Ureter (tissue), 1 donor: ENCODE results near the gene NOP14. TPM values are rescaled to one million over a fixed set of nuclear protein-coding genes. Genes with fewer than 3 reads are reported as not detected.
A peak's percentile ranks its signal among the peaks of the same experiment; 100 is the strongest.
"Not testable (repeated sequence)": the region's sequence is repeated elsewhere in the genome, so short reads cannot be mapped to it uniquely, and the experiment has no call there.

ENCODE experiments used
- DNase-seq: peaks from one replicate; pipeline ENCODE4 v3.0.0-alpha.2; 2020; ENCODE audit warnings: low spot score
- total RNA-seq: library from RNA; stranded (reverse); gene quantifications from one replicate; pipeline ENCODE4 v1.2.4, GENCODE V29; 2023
- donor health status: DM: yes; HTN: yes; CAD: no.

NOP14 gene
- total RNA-seq, 1 donor from 2014 or later: 43.0 TPM

DNA sequence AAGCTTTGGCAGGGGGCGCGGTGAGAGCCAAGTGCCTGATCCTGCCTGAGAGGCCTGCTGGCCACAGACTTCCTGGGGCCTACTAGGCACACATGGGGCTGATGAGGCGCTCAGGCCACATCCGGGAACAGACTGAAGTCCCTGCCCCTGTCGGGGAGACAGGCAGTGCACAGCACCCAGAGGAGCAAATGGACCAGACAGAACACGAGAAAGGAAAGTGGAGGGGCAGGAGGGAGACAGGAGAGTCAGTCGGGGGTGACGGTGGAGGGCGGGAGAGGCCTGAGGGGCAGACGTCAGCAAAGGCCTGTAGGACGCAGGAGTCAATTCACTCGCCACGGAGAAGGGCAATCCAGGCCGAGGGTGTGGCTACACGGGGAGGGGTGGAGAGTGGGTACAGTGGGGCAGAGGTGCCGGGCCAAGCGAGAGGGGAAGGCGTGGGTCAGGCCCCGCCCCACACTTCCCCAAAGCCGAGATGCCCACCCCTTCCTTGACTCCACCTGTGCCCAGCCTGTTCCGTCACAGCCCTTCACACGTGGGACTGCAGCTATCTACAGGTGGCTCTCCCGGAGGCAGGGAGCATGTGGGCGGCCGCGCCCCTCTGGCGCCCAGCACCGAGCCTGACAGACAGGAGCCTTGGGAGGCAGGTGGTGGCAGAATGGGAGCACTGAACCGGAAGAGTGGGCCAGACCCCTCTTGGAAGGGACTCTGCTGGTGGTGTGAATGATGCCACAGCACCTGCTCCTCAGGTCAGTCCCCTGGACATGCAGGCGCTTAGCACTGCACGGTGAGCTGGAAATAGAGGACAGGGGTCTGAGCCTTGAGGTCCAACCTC, 20.5 kb downstream of the NOP14 start:
- DNase-seq: peak; percentile 77

DNA sequence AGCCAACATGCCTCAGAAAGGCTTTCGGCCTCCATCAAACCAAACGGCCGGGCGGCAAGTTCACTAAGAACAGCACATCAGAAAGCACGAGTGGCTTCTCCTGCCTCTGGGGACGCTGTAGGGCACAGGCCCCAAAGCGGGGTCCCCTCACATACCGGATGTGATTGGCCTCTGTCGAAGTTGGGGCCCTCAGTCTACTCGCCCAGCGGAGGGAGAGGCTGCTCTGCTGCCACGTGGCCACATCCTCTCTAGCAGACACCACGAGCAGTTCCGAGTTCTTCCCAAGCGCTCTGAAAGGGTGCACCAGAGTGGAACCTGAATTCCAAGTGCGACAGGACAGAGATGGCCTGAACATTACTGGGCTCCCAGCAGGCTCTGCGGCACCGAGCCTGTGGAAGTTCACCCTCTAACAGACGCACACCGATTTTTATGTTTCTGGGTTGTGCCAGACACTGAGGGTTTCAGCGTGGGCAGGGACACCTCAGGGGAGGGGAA, 21.1 kb downstream of the NOP14 start:
- no peak for DNase-seq

DNA sequence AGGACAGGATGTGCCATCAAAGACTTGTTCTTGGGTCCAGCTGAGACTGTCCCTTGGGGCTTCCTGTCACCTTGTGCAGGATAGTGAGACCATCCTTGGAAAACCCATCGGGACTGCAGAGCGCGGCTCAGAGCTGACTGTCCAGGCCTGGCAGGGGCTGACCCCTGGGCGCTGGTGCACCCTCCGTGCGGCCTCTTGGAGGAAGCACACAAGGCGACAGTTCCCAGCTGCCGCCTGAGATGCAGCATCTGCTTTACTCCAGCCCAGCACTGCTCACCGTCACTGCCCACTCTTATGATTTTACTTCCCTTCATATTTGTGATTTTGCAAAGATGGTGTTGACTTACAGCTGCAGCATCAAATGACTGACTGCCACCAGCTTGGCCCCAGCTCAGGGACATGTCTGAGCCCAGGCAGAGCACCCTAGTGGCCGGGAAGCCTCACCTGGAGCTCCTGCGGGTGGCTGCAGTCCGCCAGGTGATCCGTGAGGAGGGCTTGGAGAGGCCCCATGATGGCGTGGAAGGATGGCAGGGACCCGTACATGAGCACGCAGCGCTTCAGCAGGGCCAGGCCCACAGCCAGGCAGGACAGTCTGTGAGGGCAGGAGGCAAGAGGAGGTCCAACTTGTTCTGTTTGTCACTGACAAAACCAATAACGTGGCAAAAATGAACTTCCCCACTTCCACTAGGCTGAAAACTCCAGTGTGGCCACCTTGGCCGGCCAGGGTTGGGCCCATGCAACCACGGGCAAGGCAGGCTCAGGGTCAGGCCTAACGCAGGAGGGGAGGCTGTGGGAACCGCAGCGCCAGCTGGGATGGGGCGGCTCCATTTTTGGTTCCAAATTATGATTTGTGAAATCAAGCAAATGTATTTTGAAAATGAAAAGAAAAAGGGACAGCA, 21.8 kb downstream of the NOP14 start:
- DNase-seq: no peak

DNA sequence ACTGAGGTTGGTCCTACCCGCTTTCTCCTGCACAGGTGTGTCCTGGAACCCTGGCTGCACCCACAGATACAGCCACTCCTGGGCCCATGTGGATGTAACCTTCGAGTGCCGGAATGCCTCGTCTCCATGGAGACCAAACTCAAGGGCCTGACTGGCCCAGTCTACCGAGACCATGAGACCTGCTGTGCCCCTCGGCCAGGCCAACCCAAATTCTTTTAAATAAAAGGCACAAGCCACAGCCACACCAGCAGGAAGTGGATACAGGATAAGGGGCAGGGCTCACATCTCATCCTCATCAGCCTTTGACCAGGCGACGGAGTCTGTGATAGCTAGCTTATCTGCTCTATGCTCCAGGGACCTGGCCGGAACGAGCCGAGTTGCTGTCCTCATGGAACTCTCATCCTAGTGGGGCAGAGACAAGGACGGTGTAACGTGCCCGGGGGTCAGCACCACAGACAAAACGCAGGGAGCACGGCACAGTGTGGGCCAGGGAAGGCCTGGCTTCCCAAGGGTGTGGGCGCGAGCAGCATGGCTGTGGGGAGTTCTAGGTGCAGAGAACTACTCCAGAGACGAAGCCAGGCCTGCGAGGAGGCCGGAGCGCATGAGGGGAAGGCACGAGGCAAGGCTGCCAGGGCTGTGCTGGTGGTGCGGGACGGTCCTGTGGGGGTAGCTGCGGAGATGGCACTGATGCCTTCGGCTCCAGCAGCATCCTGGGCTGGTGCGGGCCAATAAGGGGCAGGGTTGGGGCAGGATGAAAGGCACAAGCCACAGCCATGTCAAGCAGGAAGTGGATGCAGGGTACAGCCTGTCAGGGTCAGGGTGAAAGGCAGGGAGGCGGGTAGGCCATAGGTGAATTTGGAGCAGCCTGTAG, 22.7 kb downstream of the NOP14 start:
- DNase-seq: peak; percentile 37

DNA sequence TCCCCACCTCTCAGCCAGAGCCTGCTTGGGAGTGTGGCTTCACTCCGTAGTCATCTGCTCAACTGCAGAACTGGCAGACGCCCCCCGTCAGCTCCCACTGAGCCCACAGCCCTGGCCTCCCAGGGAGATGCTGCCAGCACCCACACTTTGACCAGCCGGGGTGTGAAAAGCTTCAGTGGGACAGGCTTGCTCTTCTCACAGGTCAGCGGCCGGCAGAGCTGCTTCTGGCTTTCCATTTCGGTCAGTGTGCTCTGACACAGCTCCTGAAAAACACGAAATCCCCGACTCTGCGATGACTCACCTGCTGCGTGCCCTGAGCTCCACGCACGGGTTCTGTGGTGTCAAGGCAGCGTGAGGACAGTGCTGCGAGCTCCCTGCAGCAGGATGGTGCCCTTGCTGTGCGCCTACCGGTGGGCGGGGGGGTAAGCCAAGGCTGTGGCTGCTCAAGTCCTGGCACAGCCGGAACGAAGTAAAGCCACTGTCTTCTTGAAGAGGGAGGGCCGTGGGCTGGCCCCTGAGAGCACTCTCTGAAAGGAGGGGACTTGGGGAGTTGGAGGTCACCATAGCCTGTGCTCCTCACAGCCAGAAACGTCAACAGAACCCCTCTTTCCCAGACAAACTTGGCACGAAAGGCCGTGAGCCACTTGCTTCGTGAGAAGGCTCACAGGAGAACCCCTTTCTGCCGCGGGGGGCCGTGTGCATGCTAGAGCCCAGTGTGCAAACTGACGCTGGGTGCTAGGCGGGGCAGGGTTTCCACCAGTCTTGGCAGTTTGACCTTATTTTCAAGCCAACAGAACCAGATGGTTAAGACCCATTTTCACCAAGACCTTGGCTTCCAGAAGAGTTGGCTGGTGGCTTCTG, 23.6 kb downstream of the NOP14 start:
- DNase-seq: peak; percentile 40

DNA sequence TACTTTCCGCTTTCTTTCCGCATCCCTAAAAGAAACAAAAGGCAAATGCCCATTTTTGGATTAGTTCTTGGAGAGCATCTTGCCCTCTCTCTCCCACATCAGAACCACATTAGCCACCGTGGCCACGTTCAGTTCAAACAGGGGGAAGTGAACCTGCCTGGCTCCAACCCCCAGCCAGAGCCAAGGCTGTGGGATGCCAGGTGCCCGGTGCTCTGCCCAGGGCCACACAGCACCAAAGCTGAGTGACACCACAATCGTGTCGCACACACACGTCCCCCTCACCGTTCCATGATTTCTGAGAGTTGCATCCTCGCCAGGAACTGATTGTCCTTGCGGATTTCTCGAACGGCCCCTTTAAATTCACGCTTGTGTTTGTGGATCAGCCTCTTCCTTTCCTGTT, 24.3 kb downstream of the NOP14 start:
- DNase-seq: no peak

DNA sequence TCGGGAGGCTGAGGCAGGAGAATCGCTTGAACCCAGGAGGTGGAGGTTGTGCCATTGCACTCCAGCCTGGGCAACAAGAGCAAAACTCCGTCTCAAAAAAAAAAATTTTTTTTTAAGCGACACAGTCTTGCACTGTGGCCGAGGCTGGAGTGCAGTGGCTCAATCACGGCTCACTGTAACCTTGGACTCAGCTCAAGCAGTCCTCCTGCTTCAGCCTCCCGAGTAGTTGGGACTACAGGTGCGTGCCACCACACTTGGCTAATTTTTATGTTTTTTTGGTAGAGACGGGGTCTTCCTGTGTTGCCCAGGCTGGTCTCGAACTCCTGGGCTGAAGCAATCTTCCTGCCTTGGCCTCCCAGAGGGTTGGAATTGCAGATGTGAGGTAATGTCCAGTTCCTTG, 24.8 kb downstream of the NOP14 start:
- not testable (repeated sequence) for DNase-seq

DNA sequence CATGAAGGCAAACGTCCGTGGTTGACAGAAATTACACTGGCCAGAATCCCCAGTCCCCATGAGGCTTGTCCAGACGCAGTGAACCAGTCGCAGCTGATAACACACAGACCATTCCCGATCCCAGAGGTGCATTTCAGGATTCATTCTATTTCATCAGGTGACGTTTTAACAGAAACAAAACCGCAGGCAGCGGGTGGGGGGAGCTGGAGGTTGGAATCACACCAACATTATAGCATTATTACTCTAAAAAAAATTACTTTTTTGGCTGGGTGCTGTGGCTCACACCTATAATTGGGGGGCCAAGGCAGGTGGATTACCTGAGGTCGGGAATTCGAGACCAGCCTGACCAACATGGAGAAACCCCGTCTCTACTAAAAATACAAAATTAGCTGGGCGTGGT, 25.2 kb downstream of the NOP14 start:
- DNase-seq: peak; percentile 41

DNA sequence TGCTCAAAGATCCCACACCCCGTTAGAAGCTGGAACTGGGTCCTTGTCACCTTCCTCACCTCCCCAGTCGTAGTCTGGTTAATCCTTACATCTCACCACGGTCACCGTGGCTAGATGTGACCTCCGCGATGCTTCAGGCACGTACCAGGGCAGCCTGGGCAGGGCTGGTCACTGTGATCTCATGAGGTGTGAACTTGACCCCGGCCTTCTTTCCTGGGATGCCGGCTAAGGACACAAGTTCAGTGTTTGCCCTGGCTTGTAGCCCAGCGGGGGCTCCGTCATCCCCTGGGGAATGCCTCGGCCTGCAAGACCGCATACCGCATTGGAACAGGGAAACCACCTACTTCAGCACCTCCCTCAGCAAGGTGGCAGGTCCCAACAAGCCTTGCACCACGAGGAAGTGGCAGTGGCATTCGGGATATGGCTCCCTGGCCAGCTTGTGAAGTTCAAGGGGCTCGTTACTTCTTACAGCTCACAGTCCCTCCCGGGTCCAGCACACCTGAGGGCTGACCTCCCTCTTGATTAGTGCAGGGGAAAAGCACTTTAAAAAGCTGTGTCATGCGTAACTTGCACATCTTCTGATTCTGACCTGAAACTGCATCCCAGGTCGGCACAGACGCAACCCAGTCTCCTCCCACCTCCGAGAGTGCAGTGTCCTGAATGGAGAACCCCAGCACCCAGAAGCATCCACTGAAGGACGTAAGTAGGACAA, 25.9 kb downstream of the NOP14 start:
- DNase-seq: peak; percentile 88

DNA sequence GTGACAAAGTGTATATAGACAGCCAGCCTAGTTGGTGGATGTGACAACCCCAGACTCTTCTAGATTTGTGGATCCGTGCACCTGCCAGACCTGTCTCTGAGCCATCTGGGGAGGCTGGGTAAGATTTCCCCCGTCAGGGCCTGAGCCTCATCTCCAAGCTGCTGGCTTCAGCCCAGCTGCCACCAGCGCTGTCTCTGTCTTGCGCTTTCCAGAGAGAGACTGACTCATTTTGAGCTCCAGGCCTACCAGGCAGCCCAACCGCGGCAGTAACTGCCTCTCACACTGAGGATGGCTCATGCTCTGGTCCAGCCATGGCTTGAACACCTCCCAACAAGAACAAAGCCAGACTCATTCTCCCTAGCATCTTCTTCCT, 26.4 kb downstream of the NOP14 start:
- DNase-seq: peak; percentile 54

DNA sequence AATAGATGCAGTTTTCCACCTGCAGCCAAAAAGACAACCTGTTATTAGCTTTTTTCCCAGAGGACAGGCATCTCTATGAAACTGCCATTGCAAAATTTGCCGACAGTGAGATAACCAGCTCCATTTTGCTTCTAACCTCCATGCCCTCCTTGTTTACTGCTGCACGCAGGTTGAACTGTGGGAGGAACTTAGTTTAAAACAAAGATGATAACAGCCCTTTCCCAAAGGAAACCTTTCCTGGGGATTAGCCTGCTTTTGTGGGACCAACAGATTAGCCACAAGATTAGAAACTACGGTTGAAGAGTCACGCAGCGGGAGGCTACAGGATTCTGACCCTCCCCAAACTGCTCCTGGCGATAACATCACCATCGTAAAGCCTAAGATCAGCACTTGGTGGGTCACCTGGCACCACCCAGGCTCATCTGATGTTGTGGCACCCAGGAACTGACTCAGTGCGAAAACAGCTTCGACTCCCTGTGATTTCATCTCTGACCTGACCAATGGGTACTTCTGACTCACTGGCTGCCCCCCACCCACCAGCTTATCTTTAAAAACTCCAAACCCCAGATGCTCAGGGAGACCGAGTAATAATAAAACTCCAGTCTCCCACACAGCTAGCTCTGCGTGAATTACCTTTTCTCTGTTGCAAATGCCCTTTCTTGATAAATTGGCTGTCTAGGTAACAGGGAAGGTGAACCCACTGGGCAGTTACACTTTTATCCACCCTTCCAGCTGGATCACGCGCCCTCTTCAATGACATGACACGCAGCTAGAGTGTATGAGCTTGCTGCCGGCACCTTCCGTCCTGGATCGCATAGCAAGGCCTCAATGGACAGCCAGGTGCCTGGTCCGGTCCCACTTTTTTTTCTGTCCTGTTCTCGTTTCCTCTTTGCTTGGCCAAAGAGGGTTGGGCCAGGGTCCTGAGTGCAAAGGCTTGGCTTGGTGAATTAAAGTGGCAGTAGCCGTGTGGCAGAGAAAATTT, 27.2 kb downstream of the NOP14 start:
- peak; percentile 50 for DNase-seq

DNA sequence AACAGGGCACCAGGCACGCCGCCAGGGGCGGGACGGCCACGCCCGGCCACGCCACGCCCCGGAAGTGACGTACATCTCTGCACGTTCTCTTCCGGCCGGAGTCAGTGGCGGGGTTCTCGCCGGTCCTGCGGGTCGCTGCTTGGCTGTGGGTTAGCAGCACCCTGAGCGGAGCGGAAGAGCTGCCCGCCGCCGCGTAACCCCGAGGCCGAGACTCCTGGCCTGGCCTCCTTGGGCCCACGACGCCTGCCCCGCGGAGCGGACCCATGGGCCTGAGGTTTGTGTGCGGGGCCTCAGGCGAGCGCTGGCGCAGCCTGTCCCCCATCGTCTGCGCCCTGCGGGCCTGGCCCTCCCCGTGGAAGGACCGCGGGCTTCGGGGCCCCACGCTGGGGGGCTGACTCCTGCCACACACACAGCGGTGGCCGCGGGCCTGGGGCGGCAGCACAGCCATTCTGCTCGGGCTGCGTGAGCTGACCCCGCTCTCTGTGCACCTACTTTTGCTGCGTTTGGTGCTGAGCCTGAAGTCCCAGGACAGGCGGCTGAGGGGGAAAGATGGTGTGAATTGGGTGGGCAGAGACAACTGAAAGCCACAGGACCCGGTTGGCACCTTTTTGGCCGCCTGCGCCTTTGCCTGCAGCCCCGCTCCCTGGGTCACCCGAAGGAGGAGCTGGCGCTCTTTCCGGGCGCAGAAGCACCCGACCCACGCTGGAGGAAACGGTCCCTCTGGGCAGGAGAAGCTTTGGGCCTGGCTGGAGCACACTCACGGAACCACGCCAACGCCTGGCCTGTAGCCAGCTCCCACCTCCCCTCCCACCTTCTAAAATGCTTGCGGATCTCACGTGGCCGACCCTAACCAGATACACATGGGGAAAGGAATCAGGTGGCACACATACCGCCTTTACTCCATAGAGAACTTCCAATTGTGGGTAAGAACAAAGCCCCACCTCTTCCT, 28.1 kb downstream of the NOP14 start:
- peak; percentile 97 for DNase-seq

DNA sequence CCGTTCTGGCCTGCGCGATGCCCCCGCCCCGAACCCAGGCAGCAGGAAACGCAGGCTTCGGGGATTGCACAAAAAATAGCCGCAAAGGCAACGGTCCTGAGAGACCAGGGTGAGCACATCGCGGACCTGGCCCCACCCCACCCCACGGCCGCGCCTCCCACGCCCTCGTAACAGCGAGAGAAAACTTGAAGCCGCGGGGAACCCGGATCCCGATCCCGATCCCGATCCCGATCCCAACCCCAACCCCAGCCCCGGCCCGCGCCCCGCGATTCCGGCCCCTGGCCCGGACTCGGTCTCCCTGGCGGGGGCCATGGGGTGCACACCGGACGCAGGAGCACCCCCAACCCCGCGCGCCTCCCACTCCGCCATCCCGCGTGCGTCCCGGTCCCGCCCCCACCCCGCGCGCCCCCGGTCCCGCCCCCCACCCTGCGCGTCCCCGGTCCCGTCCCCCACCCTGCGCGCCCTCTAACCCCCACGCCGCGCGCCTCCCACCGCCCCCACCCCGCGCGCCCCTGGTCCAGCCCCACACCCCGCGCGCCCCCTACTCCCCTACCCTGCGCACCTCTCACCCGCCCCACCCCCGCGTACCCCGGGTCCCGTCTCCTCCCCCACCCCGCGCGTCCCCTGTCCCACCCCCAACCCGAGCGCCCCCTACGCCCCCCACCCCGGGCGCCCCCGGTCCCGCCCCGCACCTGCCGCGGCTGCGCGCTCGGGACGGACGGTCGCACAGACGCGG, 29.0 kb downstream of the NOP14 start:
- DNase-seq: peak; percentile 75

DNA sequence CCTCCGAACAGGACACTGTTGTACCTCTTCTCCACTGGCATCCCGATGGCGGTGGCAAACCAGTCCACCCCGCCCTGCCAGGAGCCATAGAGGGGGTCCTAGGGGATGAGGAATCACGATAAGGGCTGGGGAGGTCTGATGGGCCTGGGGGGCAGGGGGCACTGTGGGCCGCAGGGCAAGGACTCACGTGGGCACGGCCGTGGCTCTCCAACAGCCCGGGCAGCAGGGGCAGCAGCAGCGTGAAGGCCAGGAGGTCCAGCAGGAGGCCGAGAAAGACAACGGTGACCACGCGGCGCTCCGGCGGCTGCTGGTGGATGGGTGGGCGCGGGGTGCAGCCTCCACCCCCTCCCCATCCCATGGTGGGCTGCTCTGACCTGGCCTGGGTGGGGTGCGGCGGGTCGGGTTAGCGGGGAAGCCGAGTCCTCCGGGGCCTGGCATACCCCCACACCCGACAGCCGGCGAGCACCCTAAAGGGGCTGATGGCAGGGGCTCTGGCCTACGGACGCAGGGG, 29.6 kb downstream of the NOP14 start:
- DNase-seq: no peak

DNA sequence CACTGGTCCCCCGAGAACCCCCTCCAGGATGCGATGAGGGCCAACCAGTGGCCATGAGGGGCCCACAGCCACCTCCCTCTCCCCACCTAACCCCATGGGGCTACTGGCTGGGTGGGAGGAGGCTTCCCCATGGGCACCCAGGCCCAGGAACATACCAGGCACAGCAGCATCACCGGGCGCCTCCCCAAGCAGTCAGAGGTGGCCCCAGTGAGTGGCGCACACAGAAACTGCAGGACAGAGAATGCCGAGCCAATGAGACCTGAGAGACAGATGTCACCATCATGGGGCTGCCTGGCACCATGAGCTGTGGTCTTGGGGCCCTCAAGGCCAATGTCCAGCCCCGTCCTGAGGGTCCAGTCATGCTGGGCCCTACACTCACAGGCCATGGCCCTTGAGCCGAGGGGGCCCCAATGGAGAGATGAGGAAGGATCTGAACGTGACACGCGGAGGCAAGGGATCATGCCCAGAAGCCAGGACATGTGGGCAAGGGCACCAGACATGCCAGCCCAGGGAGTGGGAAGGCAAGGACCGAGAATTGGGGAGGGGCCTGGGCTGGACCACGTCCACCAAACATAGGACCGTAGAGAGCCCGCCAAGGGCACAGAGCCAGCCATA, 30.1 kb downstream of the NOP14 start:
- no peak for DNase-seq

DNA sequence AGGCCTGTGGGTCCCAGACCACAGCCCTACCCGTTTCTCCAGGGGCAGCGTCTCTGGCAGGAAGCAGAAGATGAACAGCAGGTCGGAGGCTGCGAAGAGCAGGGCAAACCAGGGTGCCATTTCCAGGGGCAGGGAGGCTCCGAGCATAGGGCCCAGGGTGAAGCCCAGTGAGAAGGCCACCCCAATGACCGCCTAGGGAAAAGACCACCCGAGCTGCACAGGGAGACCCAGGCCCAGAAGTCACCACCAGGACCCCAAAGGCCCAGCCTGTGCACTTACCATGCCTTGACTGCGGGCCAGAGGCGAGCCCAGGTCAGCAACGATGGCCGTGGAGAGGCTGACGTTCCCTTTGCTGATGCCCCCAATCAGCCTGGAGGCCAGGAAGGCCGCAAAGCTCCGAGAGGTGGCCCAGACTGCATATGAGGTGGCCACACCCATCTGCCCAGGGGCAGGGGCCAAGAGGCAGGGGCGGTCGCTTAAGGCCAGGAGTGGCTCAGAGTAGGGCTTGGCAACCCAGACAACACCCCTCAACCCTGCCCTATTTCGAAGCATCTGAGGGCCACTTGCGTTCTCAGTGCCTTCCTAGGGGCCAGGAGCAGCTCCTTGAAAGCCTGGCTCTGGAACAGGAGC, 30.8 kb downstream of the NOP14 start:
- DNase-seq: no peak
